NCI-H69 (cell line): Measurements from ENCODE around the gene SASH3.

Experiments used
- DNase-seq: peaks from one replicate; lab custom pipeline; 2025; lab: John Stamatoyannopoulos, UW

The SASH3 gene

GRCh38 chrX:129783291-129783713 is 3.6 kb downstream of the SASH3 start:
- no peak for DNase-seq

- peak; percentile 42 for DNase-seq
Observed at GRCh38 chrX:129784371-129784770, 4.6 kb downstream of the SASH3 start.

- DNase-seq = peak; percentile 76
Observed at GRCh38 chrX:129785160-129785947, 5.6 kb downstream of the SASH3 start.

GRCh38 chrX:129786210-129786651 is 6.5 kb downstream of the SASH3 start:
- no peak for DNase-seq

- DNase-seq = no peak
Observed at GRCh38 chrX:129787336-129788055, 7.7 kb downstream of the SASH3 start.

GRCh38 chrX:129788527-129788926 is 8.8 kb downstream of the SASH3 start:
- no peak for DNase-seq

- DNase-seq = no peak
Observed at GRCh38 chrX:129790146-129790545, 10.4 kb downstream of the SASH3 start.

- no peak for DNase-seq
Observed at GRCh38 chrX:129790808-129791207, 11.1 kb downstream of the SASH3 start.

GRCh38 chrX:129791336-129791735 is 11.6 kb downstream of the SASH3 start:
- DNase-seq = no peak

GRCh38 chrX:129791961-129792570 is 12.3 kb downstream of the SASH3 start:
- peak; percentile 63 for DNase-seq

- no peak for DNase-seq
Observed at GRCh38 chrX:129792586-129793291, 13.0 kb downstream of the SASH3 start.

GRCh38 chrX:129793604-129794191 is 13.9 kb downstream of the SASH3 start:
- DNase-seq = no peak

- DNase-seq = no peak
Observed at GRCh38 chrX:129795584-129795983, 15.8 kb downstream of the SASH3 start.

- DNase-seq = no peak
Observed at GRCh38 chrX:129797251-129797906, 17.6 kb downstream of the SASH3 start.

- DNase-seq = no peak
Observed at GRCh38 chrX:129798456-129798855, 18.7 kb downstream of the SASH3 start.

GRCh38 chrX:129798888-129799287 is 19.1 kb downstream of the SASH3 start:
- DNase-seq = no peak

GRCh38 chrX:129800186-129800585 is 20.4 kb downstream of the SASH3 start:
- DNase-seq = no peak

GRCh38 chrX:129802863-129803262 is 23.1 kb downstream of the SASH3 start:
- no peak for DNase-seq

GRCh38 chrX:129804806-129805205 is 25.1 kb downstream of the SASH3 start:
- DNase-seq = no peak

- no peak for DNase-seq
Observed at GRCh38 chrX:129808158-129808828, 28.5 kb downstream of the SASH3 start.
